Measurements from ENCODE around the gene ARHGEF18. TPM values are rescaled to one million over a fixed set of nuclear protein-coding genes. Genes with fewer than 3 reads are reported as not detected.
A peak's percentile ranks its signal among the peaks of the same experiment; 100 is the strongest.
"Not testable (repeated sequence)": the region's sequence is repeated elsewhere in the genome, so short reads cannot be mapped to it uniquely, and the experiment has no call there.

Gene ARHGEF18
- total RNA-seq, 1 donor: 45.0 TPM

- no peaks in the 10 kb centered on the region for H3K9me3 ChIP-seq (ENCODE audit: low read depth, low read length)
- peaks cover 88% of the 10 kb centered on the region for H3K4me1 ChIP-seq (ENCODE audit: insufficient read depth, low read length)
- H3K27me3 ChIP-seq (ENCODE audit: insufficient read depth, low read length): no peaks in the 10 kb centered on the region
- H3K4me3 ChIP-seq (ENCODE audit: low read length): no peak overlapping the region
Observed at GRCh38 chr19:7336321-7336973, 12.3 kb upstream of the ARHGEF18 start.

- Histone ChIP-seq H3K4me3 (ENCODE audit: low read length) (no peak overlapping the region), H3K4me1 (ENCODE audit: insufficient read depth, low read length) (peaks cover 91% of the 10 kb centered on the region), H3K9me3 (ENCODE audit: low read depth, low read length) (no peaks in the 10 kb centered on the region), H3K27me3 (ENCODE audit: insufficient read depth, low read length) (no peaks in the 10 kb centered on the region)
Observed at GRCh38 chr19:7337380-7338194, 11.2 kb upstream of the ARHGEF18 start.

- Histone ChIP-seq H3K4me3 (ENCODE audit: low read length) (no peak overlapping the region), H3K4me1 (ENCODE audit: insufficient read depth, low read length) (peaks cover 97% of the 10 kb centered on the region), H3K27me3 (ENCODE audit: insufficient read depth, low read length) (no peaks in the 10 kb centered on the region), H3K9me3 (ENCODE audit: low read depth, low read length) (no peaks in the 10 kb centered on the region)
Observed at GRCh38 chr19:7340959-7341837, 7.5 kb upstream of the ARHGEF18 start.

GRCh38 chr19:7342143-7342542, 6.6 kb upstream of the ARHGEF18 start:
- H3K4me1 ChIP-seq (ENCODE audit: insufficient read depth, low read length): peaks cover 97% of the 10 kb centered on the region
- no peaks in the 10 kb centered on the region for H3K27me3 ChIP-seq (ENCODE audit: insufficient read depth, low read length)

GRCh38 chr19:7346488-7346971, 2.2 kb upstream of the ARHGEF18 start:
- no peaks in the 10 kb centered on the region for H3K27me3 ChIP-seq (ENCODE audit: insufficient read depth, low read length)
- peaks cover 93% of the 10 kb centered on the region for H3K4me1 ChIP-seq (ENCODE audit: insufficient read depth, low read length)
- H3K4me3 ChIP-seq (ENCODE audit: low read length): peak overlapping the region; percentile 36
- H3K9me3 ChIP-seq (ENCODE audit: low read depth, low read length): no peaks in the 10 kb centered on the region

More at GRCh38 chr19:7342143-7342542, 6.6 kb upstream of the ARHGEF18 start:
- no peak overlapping the region for H3K4me3 ChIP-seq (ENCODE audit: low read length)
- no peaks in the 10 kb centered on the region for H3K9me3 ChIP-seq (ENCODE audit: low read depth, low read length)

- H3K27me3 ChIP-seq (ENCODE audit: insufficient read depth, low read length); H3K9me3 ChIP-seq (ENCODE audit: low read depth, low read length); H3K4me3 ChIP-seq (ENCODE audit: low read length): not testable (repeated sequence)
- peaks cover 93% of the 10 kb centered on the region for H3K4me1 ChIP-seq (ENCODE audit: insufficient read depth, low read length)
Observed at GRCh38 chr19:7346997-7347396, 1.7 kb upstream of the ARHGEF18 start.

- Histone ChIP-seq H3K27me3 (ENCODE audit: insufficient read depth, low read length) (no peaks in the 10 kb centered on the region), H3K4me3 (ENCODE audit: low read length) (peak overlapping the region; percentile 83), H3K9me3 (ENCODE audit: low read depth, low read length) (no peaks in the 10 kb centered on the region), H3K4me1 (ENCODE audit: insufficient read depth, low read length) (peaks cover 90% of the 10 kb centered on the region)
Observed at GRCh38 chr19:7349231-7349591, 474 bp downstream of the ARHGEF18 start.

GRCh38 chr19:7349961-7350711, 1.4 kb downstream of the ARHGEF18 start:
- Histone ChIP-seq H3K4me3 (ENCODE audit: low read length) (peak overlapping the region; percentile 83), H3K27me3 (ENCODE audit: insufficient read depth, low read length) (no peaks in the 10 kb centered on the region), H3K4me1 (ENCODE audit: insufficient read depth, low read length) (peaks cover 89% of the 10 kb centered on the region), H3K9me3 (ENCODE audit: low read depth, low read length) (no peaks in the 10 kb centered on the region)

GRCh38 chr19:7351861-7352260, 3.1 kb downstream of the ARHGEF18 start:
- no peaks in the 10 kb centered on the region for H3K9me3 ChIP-seq (ENCODE audit: low read depth, low read length)
- no peaks in the 10 kb centered on the region for H3K27me3 ChIP-seq (ENCODE audit: insufficient read depth, low read length)
- H3K4me3 ChIP-seq (ENCODE audit: low read length): no peak overlapping the region
- H3K4me1 ChIP-seq (ENCODE audit: insufficient read depth, low read length): peaks cover 87% of the 10 kb centered on the region

- Histone ChIP-seq H3K9me3 (ENCODE audit: low read depth, low read length) (no peaks in the 10 kb centered on the region), H3K4me1 (ENCODE audit: insufficient read depth, low read length) (peaks cover 85% of the 10 kb centered on the region)
Observed at GRCh38 chr19:7355151-7355820, 6.5 kb downstream of the ARHGEF18 start.

GRCh38 chr19:7355871-7356270, 7.1 kb downstream of the ARHGEF18 start:
- peaks cover 85% of the 10 kb centered on the region for H3K4me1 ChIP-seq (ENCODE audit: insufficient read depth, low read length)
- H3K4me3 ChIP-seq (ENCODE audit: low read length): no peak overlapping the region
- no peaks in the 10 kb centered on the region for H3K27me3 ChIP-seq (ENCODE audit: insufficient read depth, low read length)
- no peaks in the 10 kb centered on the region for H3K9me3 ChIP-seq (ENCODE audit: low read depth, low read length)

More at GRCh38 chr19:7355151-7355820, 6.5 kb downstream of the ARHGEF18 start:
- no peaks in the 10 kb centered on the region for H3K27me3 ChIP-seq (ENCODE audit: insufficient read depth, low read length)
- H3K4me3 ChIP-seq (ENCODE audit: low read length): no peak overlapping the region

- Histone ChIP-seq H3K4me1 (ENCODE audit: insufficient read depth, low read length) (peaks cover 75% of the 10 kb centered on the region), H3K9me3 (ENCODE audit: low read depth, low read length) (no peaks in the 10 kb centered on the region), H3K27me3 (ENCODE audit: insufficient read depth, low read length) (no peaks in the 10 kb centered on the region)
Observed at GRCh38 chr19:7356899-7357627, 8.3 kb downstream of the ARHGEF18 start.

GRCh38 chr19:7358102-7358597, 9.4 kb downstream of the ARHGEF18 start:
- Histone ChIP-seq H3K4me1 (ENCODE audit: insufficient read depth, low read length) (peaks cover 67% of the 10 kb centered on the region), H3K4me3 (ENCODE audit: low read length) (no peak overlapping the region)

More at GRCh38 chr19:7356899-7357627, 8.3 kb downstream of the ARHGEF18 start:
- H3K4me3 ChIP-seq (ENCODE audit: low read length): no peak overlapping the region

More at GRCh38 chr19:7358102-7358597, 9.4 kb downstream of the ARHGEF18 start:
- H3K27me3 ChIP-seq (ENCODE audit: insufficient read depth, low read length): no peaks in the 10 kb centered on the region
- no peaks in the 10 kb centered on the region for H3K9me3 ChIP-seq (ENCODE audit: low read depth, low read length)

Data from mononuclear cell (primary cell).